CD4-positive, alpha-beta T cell treated with Interferon alpha-2 for 1 hour (primary cell): ENCODE measurements around the gene KCNMA1.

Experiments
- DNase-seq, 2 donors: peaks; one replicate each; pipeline ENCODE4 v3.0.0-alpha.2; 2020 to 2022

The KCNMA1 gene

GRCh38 chr10:77631241-77631640 lies 6.4 kb downstream of the KCNMA1 start:
- DNase-seq = no peak

- no peak for DNase-seq
These were observed 7.1 kb downstream of the KCNMA1 start for GRCh38 chr10:77630507-77630848.

- no peak for DNase-seq
These were observed 7.7 kb downstream of the KCNMA1 start for GRCh38 chr10:77629775-77630506.

GRCh38 chr10:77628906-77629730 lies 8.5 kb downstream of the KCNMA1 start:
- no peak for DNase-seq

GRCh38 chr10:77626266-77626935 lies 11.2 kb downstream of the KCNMA1 start:
- no peak for DNase-seq

GRCh38 chr10:77625379-77625778 lies 12.2 kb downstream of the KCNMA1 start:
- DNase-seq = no peak

- DNase-seq = no peak
These were observed 14.7 kb downstream of the KCNMA1 start for GRCh38 chr10:77622889-77623291.

GRCh38 chr10:77620731-77621130 lies 16.9 kb downstream of the KCNMA1 start:
- no peak for DNase-seq

- DNase-seq = no peak
These were observed 17.5 kb downstream of the KCNMA1 start for GRCh38 chr10:77619964-77620703.

GRCh38 chr10:77618117-77618516 lies 19.5 kb downstream of the KCNMA1 start:
- no peak for DNase-seq

GRCh38 chr10:77616766-77617165 lies 20.8 kb downstream of the KCNMA1 start:
- DNase-seq = no peak

- no peak for DNase-seq
These were observed 22.6 kb downstream of the KCNMA1 start for GRCh38 chr10:77614778-77615625.

GRCh38 chr10:77613476-77614130 lies 24.0 kb downstream of the KCNMA1 start:
- no peak for DNase-seq

- no peak for DNase-seq
These were observed 25.9 kb downstream of the KCNMA1 start for GRCh38 chr10:77611670-77612069.

GRCh38 chr10:77611221-77611620 lies 26.4 kb downstream of the KCNMA1 start:
- no peak for DNase-seq

GRCh38 chr10:77609781-77610272 lies 27.8 kb downstream of the KCNMA1 start:
- DNase-seq = no peak

GRCh38 chr10:77608281-77608680 lies 29.3 kb downstream of the KCNMA1 start:
- DNase-seq = no peak

- no peak for DNase-seq
These were observed 30.9 kb downstream of the KCNMA1 start for GRCh38 chr10:77606751-77607150.

GRCh38 chr10:77605466-77605865 lies 32.1 kb downstream of the KCNMA1 start:
- DNase-seq = no peak

- no peak for DNase-seq
These were observed 32.7 kb downstream of the KCNMA1 start for GRCh38 chr10:77604941-77605351.

- DNase-seq = no peak
These were observed 33.5 kb downstream of the KCNMA1 start for GRCh38 chr10:77604063-77604462.
